ENCODE measurements around the gene TNFAIP8. TPM values are rescaled to one million over a fixed set of nuclear protein-coding genes. Genes with fewer than 3 reads are reported as not detected.

The TNFAIP8 gene
- total and polyA plus RNA-seq, 9 of the 15 experiments (the other 6 are each of a cell fraction or from before 2014, with no cell fraction given) = 29.9 to 52.2 (median 44.8) TPM

- TF ChIP-seq ZNF280B (CRISPR knock-in tag; IDR thresholded peaks at IDR 0.05) (no peak), CC2D1A (IDR thresholded peaks at IDR 0.05) (no peak), ZNF121 (CRISPR knock-in tag; conservative IDR thresholded peaks at IDR 0.05) (no peak), THRAP3 (IDR thresholded peaks at IDR 0.05; ENCODE audit: borderline replicate concordance) (no peak), MEF2D (tag; conservative IDR thresholded peaks at IDR 0.05; ENCODE audit: low read depth) (no peak), MYC (IDR thresholded peaks at IDR 0.05; ENCODE audit: low read depth, low read length) (no peak), MYC (CRISPR knock-in tag; IDR thresholded peaks at IDR 0.05; ENCODE audit: borderline replicate concordance, low read depth) (no peak), MAFG (tag; conservative IDR thresholded peaks at IDR 0.05) (no peak), DNMT1 (IDR thresholded peaks at IDR 0.05) (no peak), NR2C2 (CRISPR knock-in tag; IDR thresholded peaks at IDR 0.05) (no peak), NR2C2 (tag; IDR thresholded peaks at IDR 0.05) (peak; percentile 22; the same call in 1 of the 2 replicates), POLR2G (IDR thresholded peaks at IDR 0.05; ENCODE audit: low read depth, low read length) (no peak), KAT2B (IDR thresholded peaks at IDR 0.05; ENCODE audit: low read depth, low read length) (no peak), ZNF431 (CRISPR knock-in tag; IDR thresholded peaks at IDR 0.05) (no peak), XRCC3 (IDR thresholded peaks at IDR 0.05) (no peak), NFIC (IDR thresholded peaks at IDR 0.05) (no peak), KAT7 (CRISPR knock-in tag; IDR thresholded peaks at IDR 0.05; ENCODE audit: borderline replicate concordance) (peak; percentile 71; the same call in 1 of the 2 replicates), NFATC3 (IDR thresholded peaks at IDR 0.05) (no peak), RBM39 (optimal IDR thresholded peaks at IDR 0.05; ENCODE audit: low read depth, low read length) (no peak), TEAD2 (tag; IDR thresholded peaks at IDR 0.05) (no peak), RFX7 (CRISPR knock-in tag; IDR thresholded peaks at IDR 0.05) (no peak), ATF7 (IDR thresholded peaks at IDR 0.05) (0 out of 2 replicates have a peak, but pooled peaks have one; percentile 11), SMARCC2 (IDR thresholded peaks at IDR 0.05; ENCODE audit: low read depth) (no peak), CBX5 (IDR thresholded peaks at IDR 0.05; ENCODE audit: borderline replicate concordance, low read depth) (no peak), CAMTA2 (CRISPR knock-in tag; conservative IDR thresholded peaks at IDR 0.05) (no peak), SOX6 (IDR thresholded peaks at IDR 0.05) (peak; percentile 71)
- TF ChIP-seq, protein P1, sequence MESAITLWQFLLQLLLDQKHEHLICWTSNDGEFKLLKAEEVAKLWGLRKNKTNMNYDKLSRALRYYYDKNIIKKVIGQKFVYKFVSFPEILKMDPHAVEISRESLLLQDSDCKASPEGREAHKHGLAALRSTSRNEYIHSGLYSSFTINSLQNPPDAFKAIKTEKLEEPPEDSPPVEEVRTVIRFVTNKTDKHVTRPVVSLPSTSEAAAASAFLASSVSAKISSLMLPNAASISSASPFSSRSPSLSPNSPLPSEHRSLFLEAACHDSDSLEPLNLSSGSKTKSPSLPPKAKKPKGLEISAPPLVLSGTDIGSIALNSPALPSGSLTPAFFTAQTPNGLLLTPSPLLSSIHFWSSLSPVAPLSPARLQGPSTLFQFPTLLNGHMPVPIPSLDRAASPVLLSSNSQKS (CRISPR knock-in tag; IDR thresholded peaks at IDR 0.05) = no peak
- TF ChIP-seq, protein P2, sequence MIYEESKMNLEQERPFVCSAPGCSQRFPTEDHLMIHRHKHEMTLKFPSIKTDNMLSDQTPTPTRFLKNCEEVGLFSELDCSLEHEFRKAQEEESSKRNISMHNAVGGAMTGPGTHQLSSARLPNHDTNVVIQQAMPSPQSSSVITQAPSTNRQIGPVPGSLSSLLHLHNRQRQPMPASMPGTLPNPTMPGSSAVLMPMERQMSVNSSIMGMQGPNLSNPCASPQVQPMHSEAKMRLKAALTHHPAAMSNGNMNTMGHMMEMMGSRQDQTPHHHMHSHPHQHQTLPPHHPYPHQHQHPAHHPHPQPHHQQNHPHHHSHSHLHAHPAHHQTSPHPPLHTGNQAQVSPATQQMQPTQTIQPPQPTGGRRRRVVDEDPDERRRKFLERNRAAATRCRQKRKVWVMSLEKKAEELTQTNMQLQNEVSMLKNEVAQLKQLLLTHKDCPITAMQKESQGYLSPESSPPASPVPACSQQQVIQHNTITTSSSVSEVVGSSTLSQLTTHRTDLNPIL (CRISPR knock-in tag; IDR thresholded peaks at IDR 0.05) = no peak
Observed at GRCh38 chr5:119340597-119341218, 15.1 kb upstream of the TNFAIP8 start (continued).
